KOPT-K1 (cell line): Measurements from ENCODE around the gene AMELX.

ENCODE experiments used
- H3K27ac ChIP-seq: fragments of 200-600 bp; sonication (generic); 2 replicates; pipeline ENCODE4 v1.5.1; 2016; ENCODE audit warnings: antibody characterized with exemption, mild to moderate bottlenecking, low read depth, low read length; ENCODE audit not compliant: poor library complexity, severe bottlenecking
- H3K36me3 ChIP-seq: fragments of 200-600 bp; sonication (generic); 2 replicates; pipeline ENCODE4 v1.5.1; 2017; ENCODE audit warnings: antibody characterized with exemption, mild to moderate bottlenecking, low read length, moderate library complexity; ENCODE audit not compliant: insufficient read depth
- H3K9me3 ChIP-seq: fragments of 200-600 bp; sonication (generic); 2 replicates; pipeline ENCODE4 v1.5.1; 2017; ENCODE audit warnings: antibody characterized with exemption, low read length, mild to moderate bottlenecking; ENCODE audit not compliant: insufficient read depth, poor library complexity, severe bottlenecking

The AMELX gene

DNA sequence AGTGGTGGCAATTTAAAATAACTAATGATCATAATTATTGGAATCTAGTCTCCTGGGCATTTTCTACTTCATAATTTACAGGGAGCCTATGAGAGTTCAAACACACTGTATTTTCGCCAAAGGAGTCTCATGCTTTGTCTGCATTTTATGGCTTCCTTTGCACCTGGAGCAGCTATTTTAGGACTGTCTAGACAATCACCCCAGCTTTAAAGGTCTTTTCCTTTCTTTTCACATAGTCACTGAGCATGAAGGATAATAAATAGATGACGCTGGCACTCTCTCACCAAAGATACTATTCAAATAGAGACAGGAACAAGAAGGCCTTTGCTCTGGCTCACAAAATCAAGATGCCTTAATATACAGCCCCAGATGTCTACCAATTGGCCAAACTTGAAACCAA lies 43.0 kb downstream of the AMELX start:
- H3K27ac ChIP-seq, result no peak overlapping the region
- no peaks in the 10 kb centered on the region for H3K9me3 ChIP-seq
- H3K36me3 ChIP-seq, result no peaks in the 10 kb centered on the region

DNA sequence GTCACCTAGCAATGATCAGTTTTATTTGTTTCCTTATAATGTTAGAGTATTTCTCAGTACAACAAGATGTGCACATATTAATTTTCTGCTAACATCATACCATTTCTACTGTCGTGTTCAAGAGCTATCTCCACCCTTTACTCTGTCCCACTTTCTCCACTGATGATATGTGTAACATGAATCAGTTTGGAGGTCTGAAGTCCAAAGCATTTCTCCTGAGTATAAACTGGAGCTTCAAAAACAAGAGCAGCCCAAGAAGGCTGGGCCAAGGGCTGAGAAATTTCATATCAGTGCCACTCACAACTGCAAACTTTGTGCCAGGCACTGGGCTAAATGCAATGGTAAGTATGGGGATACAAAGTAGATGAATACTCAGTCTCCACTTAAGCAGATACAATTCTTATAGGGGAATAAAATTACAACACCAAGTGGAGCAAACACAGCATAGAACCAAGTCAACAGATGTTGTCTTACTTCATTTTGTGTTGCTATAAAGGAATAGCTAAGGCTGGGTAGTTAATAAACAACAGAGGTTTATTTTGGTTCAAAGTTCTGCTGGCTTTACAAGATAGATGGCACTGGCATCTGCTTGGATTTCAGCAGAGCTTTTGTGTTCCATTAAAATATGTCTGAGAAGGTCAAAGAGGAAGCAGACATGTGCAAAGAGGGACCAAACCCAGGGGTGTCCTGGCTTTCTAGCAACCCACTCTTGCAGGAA lies 44.2 kb downstream of the AMELX start:
- Histone ChIP-seq H3K36me3 (no peaks in the 10 kb centered on the region), H3K9me3 (no peaks in the 10 kb centered on the region), H3K27ac (no peak overlapping the region)

DNA sequence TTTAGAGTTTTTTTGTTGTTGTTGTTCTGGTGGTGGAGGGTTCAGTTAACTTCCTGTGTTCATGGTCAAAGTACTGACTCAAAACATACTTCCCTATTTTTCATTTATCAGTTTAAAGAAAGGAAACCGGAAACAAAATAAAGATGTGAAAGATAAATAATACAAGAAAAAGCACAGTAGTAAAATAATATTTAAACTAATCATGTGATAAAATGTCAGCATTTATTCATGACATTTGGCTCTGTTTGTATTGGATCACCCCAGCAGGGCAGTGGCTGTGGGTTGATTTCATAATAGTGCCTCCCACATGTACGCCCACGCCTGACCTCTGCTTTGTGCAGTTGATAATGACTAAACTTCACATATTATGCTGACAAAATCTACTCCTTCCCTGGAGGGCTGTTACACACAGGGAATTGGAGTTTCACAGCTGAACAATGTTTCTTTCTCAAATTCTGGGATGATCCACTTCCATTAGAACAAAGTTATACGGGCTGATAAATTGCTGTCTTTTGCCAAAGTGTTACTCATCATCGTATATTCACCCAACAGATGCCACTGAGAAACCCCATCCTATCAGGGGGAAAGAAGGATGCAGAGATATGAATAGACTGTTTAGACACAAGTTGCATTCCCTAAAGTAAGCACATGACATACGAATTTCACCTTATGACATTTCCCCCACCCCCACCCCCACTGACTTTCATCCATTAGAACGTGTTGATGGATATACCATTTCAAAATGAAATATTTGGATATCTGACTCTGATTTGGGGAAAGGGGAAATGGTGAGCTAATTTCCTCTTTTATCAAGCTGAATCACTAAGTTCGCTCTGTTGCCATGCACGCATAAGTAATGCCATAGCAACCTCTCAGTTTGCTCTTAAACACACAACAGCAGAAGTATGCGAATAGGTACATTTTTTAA lies 48.3 kb downstream of the AMELX start:
- Histone ChIP-seq H3K9me3 (no peaks in the 10 kb centered on the region), H3K27ac (no peak overlapping the region), H3K36me3 (no peaks in the 10 kb centered on the region)

DNA sequence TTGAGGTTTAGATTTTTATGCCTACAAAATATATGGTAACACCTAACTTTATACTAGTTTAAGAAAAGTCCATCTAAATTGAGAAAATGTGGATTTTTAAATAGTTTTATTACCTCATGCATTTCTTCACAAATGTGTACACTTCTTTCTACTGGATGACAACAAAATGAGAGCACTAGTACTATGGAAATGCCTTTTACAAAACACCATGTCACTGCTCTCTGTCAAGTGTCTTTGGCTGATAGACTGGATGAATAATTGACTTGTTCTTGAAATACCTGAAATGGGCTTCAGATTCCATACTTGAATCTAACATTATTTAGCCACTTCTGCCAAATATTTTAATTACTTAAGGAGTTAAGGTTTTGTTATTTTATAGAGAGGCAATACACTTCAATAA lies 49.5 kb downstream of the AMELX start:
- Histone ChIP-seq H3K9me3 (no peaks in the 10 kb centered on the region), H3K36me3 (no peaks in the 10 kb centered on the region), H3K27ac (no peak overlapping the region)

DNA sequence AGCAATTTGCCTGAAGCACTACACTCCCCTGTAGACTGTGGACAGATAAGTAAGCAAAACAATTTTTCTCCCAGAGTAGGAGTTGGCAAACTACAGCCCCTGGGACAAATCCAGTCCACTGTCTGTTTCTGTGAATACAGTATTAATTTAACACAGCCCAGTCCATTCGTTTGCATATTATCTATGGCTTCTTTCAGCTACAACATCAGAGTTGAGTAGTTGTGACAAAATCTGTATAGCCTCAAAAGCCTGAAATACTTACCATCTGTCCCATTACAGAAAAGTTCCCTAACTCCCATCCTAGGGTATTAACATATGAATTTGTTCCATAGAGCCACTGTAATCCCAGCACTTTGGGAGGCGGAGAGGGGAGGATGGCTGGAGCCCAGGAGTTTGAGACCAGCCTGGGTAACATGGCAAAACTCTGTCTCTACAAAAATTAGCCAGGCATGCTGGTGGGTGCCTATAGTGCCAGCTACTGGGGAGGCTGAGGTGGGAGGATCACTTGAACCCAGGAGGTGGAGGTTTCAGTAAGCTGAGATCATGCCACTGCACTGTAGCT lies 53.0 kb downstream of the AMELX start:
- H3K36me3 ChIP-seq, result no peaks in the 10 kb centered on the region
- no peak overlapping the region for H3K27ac ChIP-seq
- no peaks in the 10 kb centered on the region for H3K9me3 ChIP-seq

DNA sequence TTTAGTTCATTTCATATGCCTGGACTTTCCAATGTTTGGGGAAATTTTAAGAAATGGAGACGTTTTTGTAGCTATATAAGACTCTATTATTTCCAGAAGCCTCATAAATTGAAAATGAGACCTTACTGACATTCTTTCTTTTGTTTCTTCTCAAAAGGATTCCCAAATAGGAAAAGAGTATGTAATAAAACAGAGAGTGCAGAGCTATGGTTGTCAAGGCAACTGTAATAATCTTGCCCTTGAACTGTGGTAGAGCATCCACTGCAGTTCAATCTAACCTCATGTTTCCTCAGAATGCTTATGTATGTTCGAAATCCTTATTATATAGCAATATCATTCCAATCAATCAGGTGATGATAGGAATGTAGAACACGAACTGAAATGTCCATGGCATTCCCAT lies 54.1 kb downstream of the AMELX start:
- H3K27ac ChIP-seq, result no peak overlapping the region
- H3K36me3 ChIP-seq, result no peaks in the 10 kb centered on the region
- H3K9me3 ChIP-seq, result no peaks in the 10 kb centered on the region

DNA sequence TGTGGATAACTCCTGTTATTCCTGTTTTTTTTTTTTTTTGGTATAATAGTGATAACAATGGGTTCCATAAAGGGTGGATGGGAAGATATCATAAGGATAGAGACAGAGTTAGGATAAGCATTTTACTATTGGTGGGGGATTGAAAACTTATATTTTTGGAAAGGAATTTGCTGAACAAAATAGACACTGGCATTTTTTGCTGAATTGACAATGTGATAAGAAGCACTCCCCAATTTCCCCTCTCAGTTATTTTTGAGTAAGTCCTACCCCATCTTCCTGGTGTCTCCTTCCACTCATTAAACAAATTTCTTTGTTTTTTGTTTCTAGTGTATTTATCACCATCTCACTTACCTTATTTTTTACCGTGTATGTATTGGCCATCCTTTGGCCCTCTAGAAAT lies 55.8 kb downstream of the AMELX start:
- H3K9me3 ChIP-seq, result no peaks in the 10 kb centered on the region
- no peaks in the 10 kb centered on the region for H3K36me3 ChIP-seq
- no peak overlapping the region for H3K27ac ChIP-seq

DNA sequence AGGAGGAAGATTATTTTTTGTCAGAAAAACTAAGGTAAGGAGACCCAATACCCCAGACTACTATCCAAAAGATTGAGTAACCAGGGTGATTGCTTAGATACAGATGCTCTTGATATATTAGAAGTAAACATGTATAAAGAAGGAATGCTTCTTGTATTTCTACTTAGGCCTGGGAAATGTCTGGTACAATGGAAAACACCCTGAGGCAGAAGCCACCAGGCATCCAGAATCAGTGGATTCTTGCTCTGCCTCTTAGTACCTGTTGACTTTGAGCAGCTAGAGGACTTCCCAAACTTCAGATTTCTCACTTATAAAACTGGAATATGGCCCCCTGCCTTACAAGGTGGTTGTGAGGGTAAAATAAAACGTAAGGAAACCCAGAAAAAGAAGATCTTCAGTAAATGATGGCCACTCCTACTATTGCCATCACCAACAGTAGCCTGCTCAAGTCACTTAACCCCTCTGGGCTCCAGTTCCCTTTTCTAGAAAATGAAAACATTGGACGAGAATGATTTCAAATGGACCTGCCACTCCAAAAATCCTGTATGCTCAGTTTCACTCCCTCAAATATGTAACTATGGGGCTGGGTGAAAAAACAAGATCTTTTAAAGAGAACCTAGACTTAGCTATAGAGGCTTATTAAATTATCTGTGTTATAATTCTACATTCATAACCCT lies 56.6 kb downstream of the AMELX start:
- H3K9me3 ChIP-seq, result no peaks in the 10 kb centered on the region
- H3K27ac ChIP-seq, result no peak overlapping the region
- no peaks in the 10 kb centered on the region for H3K36me3 ChIP-seq
